Measurements from ENCODE around the gene ADCK1.
"Not testable (repeated sequence)": the region's sequence is repeated elsewhere in the genome, so short reads cannot be mapped to it uniquely, and the experiment has no call there.

Gene ADCK1

GRCh38 chr14:77812028-77812427 is 12.1 kb downstream of the ADCK1 start:
- no peak for DNase-seq (ENCODE audit: low read depth)

GRCh38 chr14:77812682-77813081 is 12.8 kb downstream of the ADCK1 start:
- DNase-seq (ENCODE audit: low read depth), result not testable (repeated sequence)

GRCh38 chr14:77822307-77822706 is 22.4 kb downstream of the ADCK1 start:
- DNase-seq (ENCODE audit: low read depth), result no peak

- DNase-seq (ENCODE audit: low read depth), result no peak
Measured at GRCh38 chr14:77822741-77823140, 22.8 kb downstream of the ADCK1 start.

GRCh38 chr14:77823378-77823777 is 23.5 kb downstream of the ADCK1 start:
- DNase-seq (ENCODE audit: low read depth), result no peak

GRCh38 chr14:77825895-77826519 is 26.1 kb downstream of the ADCK1 start:
- DNase-seq (ENCODE audit: low read depth), result no peak

GRCh38 chr14:77830692-77831091 is 30.8 kb downstream of the ADCK1 start:
- no peak for DNase-seq (ENCODE audit: low read depth)

- DNase-seq (ENCODE audit: low read depth), result no peak
Measured at GRCh38 chr14:77832297-77832696, 32.4 kb downstream of the ADCK1 start.

GRCh38 chr14:77837926-77838325 is 38.0 kb downstream of the ADCK1 start:
- DNase-seq (ENCODE audit: low read depth), result no peak

- DNase-seq (ENCODE audit: low read depth), result no peak
Measured at GRCh38 chr14:77838831-77839511, 39.1 kb downstream of the ADCK1 start.

GRCh38 chr14:77843195-77843594 is 43.3 kb downstream of the ADCK1 start:
- DNase-seq (ENCODE audit: low read depth), result no peak

- DNase-seq (ENCODE audit: low read depth), result no peak
Measured at GRCh38 chr14:77843651-77844050, 43.7 kb downstream of the ADCK1 start.

- no peak for DNase-seq (ENCODE audit: low read depth)
Measured at GRCh38 chr14:77844802-77845201, 44.9 kb downstream of the ADCK1 start.

GRCh38 chr14:77848031-77848430 is 48.1 kb downstream of the ADCK1 start:
- DNase-seq (ENCODE audit: low read depth), result no peak

- no peak for DNase-seq (ENCODE audit: low read depth)
Measured at GRCh38 chr14:77849711-77850110, 49.8 kb downstream of the ADCK1 start.

GRCh38 chr14:77853919-77854318 is 54.0 kb downstream of the ADCK1 start:
- no peak for DNase-seq (ENCODE audit: low read depth)

GRCh38 chr14:77856941-77857340 is 57.0 kb downstream of the ADCK1 start:
- DNase-seq (ENCODE audit: low read depth), result no peak

GRCh38 chr14:77859934-77860570 is 60.1 kb downstream of the ADCK1 start:
- DNase-seq (ENCODE audit: low read depth), result no peak

- DNase-seq (ENCODE audit: low read depth), result no peak
Measured at GRCh38 chr14:77861201-77861600, 61.3 kb downstream of the ADCK1 start.

GRCh38 chr14:77862154-77862786 is 62.4 kb downstream of the ADCK1 start:
- DNase-seq (ENCODE audit: low read depth), result peak; percentile 68

GRCh38 chr14:77864085-77864484 is 64.2 kb downstream of the ADCK1 start:
- DNase-seq (ENCODE audit: low read depth), result no peak

- no peak for DNase-seq (ENCODE audit: low read depth)
Measured at GRCh38 chr14:77864580-77864979, 64.7 kb downstream of the ADCK1 start.

- DNase-seq (ENCODE audit: low read depth), result no peak
Measured at GRCh38 chr14:77865455-77865854, 65.5 kb downstream of the ADCK1 start.

Data from activated gamma-delta T cell treated with anti-CD3 and anti-CD28 coated beads, Interleukin-2, amount 50 U/mL, for 16 hours (primary cell).